Stimulated activated CD8-positive, alpha-beta memory T cell treated with anti-CD3 and anti-CD28 coated beads, Interleukin-7, amount 100 ng/mL, for 1 hour (primary cell): Measurements from ENCODE around the gene ZBTB21.

Experiments used
- DNase-seq, 2 donors: peaks; one replicate each; pipeline ENCODE4 v3.0.0-alpha.2; 2020; ENCODE audit warnings: low read depth in 2 of 2

ZBTB21 gene

DNA sequence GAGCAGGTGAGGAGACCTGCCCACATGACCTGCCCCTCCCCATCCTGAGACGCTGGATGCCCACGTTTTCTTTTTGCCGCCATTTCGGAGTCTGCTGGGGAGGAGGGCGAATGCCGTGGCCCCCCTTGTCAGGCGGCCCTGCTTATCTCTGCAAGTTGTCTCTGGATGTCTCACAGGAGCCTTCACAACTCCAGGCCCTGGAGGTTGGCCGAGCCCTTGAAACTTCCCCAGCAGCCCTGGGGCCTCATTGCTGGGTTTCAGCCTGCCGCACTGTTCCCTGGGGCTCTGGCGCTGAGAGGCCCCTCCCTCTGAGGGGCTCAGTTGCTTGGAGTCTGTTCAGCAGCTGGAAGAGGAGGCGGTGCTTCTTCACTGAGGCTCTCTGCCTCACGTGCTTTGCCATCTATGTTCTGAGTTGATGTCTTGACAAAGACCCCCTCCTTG is 29.8 kb upstream of the ZBTB21 start:
- no peak for DNase-seq

DNA sequence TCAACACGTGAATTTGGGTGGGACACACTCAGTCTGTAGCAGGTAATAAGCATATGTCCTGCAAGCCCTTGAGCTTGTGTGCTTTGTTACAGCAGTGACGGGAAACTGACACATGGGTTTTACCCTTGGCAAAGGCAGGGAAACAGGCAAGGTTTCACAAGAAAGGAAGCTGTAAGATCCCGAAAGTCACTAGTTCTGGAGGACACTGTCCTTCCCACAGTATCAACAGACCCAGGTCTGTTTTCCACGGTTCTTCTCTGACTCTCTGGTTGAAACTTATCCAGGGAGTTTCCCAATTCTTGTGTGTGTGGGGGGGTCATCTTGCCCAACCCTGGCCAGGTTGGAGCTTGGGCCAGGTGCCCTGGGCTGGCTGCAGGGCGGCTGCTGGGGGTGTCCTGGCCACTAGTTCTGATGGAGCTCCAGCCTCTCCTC is 29.3 kb upstream of the ZBTB21 start:
- DNase-seq, result no peak

DNA sequence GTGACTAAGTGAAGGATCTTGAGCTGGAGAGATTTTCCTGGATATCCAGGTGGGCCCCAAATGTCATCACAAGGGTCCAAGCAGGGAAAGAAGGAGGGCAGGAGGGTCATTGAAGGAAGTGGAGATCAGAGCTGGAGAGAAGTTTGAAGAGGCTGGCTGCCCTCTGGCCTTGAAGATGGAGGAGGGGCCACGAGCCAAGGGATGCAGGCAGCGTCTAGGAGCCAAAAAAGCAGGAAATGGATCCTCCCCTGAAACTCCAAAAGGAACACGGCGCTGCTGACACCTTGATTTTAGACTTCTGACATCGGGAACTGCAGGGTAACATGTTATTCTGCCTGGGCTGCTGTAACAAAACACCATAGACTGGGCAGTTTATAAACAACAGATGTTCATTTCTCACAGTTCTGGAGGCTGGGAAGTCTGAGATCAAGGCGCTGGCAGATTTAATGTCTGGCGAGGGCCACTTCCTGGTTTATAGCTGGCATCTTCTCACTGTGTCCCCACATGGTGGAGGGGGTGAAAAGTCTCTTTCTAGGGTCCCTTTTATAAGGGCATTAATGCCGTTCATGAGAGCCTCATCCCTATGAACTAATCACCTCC is 28.8 kb upstream of the ZBTB21 start:
- no peak for DNase-seq

DNA sequence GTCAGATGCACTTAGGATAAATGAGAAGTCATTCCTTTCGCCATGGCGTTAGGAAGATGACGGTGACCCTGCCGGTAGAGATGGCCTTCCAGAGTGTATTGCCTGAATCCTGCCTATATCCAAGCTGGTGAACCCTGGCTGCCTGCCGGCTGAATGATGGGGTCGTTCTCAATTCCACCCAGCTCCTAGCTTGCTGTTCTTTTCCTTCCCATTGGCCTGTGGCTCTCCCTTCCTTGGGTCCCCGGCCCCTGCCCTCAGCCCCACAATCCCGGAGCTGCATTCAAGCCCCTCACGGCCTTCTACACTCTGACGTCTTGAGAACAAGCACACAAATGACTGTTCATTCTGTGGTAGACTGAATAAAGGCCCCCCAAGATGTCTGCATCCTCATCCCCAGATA is 28.2 kb upstream of the ZBTB21 start:
- DNase-seq, result no peak

DNA sequence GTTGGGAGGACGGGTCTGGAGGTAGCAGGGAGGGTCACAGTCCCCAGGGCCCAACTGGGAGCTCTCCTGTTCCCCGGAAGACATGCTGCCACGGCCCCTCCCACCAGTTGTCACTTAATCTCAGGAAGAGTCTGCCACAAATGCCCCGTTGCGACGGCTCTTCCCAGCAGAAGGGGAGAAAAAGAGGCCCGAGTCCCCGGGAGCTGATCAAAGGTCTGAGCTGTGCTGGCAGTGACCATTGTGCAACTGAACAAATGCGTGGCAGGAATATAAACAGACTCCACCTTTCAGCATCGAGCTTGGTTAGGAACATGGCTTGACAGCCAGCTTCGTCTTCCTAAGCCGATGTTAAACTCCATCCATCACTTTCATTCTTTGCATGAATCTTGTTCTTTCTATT is 27.8 kb upstream of the ZBTB21 start:
- DNase-seq, result no peak

DNA sequence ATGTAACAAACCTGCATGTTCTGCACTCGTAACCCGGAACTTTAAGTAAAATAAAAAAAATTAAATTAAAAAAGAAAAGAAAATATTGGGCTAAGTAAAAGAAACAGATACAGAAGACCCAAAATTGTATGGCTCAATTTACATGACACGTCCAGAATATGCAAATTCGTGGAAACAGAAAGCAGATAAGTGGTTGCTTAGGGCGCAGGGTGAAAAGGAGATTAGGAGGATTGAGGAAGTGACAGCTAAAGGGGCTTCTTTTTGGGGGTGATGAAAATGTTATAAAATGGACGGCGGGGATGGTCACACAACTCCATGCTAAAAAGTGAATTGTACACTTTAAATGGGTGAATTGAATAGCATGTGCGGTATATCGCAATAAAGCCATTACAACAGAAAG is 27.4 kb upstream of the ZBTB21 start:
- DNase-seq, result no peak

DNA sequence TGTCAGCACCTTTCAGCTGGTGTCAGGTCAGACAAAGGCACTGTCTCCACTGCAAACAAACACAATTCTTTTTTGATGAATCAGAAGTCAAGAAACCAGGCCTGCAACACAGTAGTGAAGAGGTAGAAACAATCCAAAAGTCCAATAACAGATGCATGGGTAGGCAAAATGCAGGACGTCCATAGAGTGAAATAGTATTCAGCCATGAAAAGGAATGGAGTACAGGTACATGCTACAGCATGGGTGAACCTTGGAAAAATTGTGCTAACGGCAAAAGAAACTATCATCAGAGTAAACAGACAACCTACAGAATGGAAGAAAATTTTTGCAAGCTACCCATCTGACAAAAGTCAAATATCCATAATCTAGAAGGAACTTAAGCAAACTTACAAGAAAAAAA is 26.2 kb upstream of the ZBTB21 start:
- DNase-seq, result no peak

DNA sequence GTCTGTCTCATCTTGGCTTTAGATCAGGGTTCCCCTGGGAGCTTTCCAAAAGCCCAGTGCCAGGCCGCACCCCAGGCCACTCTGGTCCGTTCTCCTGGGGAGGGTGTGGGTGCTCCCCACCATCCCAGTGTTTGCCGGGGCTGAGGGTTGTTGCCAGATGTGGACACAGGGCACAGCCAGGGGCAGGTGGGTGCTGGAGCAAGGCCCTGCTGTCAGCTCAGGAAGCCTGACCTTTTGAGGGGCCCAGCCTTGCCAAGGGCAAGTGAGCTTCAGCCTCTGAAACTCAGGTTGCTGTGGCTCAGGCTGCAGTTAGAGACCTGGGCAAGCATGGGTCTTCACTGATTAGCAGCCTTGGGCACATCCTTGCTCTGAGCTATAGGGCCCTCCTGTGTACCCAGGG is 22.8 kb upstream of the ZBTB21 start:
- no peak for DNase-seq

DNA sequence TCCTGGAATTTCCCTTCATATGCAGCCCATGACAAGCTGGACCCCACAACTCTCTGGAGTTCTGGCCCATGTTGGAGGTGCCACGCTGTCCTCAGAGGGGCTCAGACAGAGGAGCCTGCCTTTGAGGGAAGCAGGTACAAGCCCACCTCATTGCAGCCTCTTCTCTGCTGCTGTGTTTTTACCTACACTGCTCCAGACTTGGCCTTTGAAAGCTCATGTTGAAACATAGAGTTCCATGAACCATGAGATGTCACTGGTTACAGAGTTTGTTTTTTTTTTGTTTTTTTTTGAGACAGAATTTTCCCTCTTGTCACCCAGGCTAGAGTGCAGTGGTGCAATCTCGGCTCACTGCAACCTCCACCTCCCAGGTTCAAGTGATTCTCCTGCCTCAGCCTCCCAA is 22.1 kb upstream of the ZBTB21 start:
- DNase-seq, result no peak

DNA sequence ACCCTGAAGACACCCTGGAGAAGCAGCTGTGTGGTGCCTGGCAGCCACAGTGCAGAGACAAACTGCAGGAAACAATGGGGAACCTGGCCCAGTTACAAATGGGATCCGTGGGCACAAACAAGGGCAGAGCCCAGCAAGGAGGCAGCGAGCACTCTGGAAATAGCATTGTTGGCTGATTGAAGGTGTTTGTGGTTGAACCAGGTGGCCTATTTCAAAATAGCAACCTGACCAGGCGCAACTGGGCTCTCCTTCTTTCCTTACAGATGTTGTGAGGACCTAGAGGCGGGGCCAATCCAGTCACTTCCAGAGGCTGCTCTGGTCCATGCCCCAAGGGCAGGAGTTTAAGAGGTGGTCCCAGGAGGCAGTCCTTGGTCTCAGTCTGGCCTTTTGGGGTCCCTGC is 21.7 kb upstream of the ZBTB21 start:
- DNase-seq, result no peak

DNA sequence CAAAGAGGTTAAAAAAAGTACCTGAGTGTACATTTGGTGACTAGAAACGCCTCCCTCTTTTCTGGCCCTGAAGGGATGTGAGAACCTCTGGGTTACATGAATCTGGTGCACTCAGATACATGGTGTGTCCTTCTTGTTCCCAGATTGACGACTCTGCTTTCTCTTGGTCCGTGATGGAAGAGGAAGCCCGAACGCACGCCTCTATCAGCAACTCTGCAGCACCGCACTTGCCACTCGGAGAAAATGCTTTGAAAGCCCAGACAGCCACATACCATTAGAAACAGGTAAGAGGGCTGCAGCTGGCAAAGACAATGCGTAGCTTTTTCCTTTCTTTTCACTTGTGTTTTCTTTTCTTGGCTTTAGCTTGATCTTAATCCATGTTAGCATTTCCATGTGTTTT is 21.1 kb upstream of the ZBTB21 start:
- no peak for DNase-seq

DNA sequence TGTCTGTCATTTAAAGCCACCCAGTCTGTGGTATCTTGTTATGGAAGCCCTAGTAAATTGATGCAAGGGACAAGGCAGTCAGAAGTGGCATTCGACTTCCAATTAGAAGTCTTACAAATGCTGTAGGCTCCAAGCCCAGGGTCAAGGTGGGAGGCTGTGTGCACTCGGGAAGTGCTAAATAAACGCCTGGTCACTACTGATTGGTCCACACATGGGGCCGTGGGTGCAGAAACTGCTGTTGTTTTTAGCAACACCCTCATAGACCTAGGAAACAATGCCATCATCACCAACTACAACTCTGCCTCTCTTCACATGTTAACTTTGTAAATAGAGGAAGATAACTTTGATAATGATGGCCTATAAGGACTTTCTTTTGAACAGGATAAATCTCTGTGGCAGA is 20.2 kb upstream of the ZBTB21 start:
- DNase-seq, result no peak

DNA sequence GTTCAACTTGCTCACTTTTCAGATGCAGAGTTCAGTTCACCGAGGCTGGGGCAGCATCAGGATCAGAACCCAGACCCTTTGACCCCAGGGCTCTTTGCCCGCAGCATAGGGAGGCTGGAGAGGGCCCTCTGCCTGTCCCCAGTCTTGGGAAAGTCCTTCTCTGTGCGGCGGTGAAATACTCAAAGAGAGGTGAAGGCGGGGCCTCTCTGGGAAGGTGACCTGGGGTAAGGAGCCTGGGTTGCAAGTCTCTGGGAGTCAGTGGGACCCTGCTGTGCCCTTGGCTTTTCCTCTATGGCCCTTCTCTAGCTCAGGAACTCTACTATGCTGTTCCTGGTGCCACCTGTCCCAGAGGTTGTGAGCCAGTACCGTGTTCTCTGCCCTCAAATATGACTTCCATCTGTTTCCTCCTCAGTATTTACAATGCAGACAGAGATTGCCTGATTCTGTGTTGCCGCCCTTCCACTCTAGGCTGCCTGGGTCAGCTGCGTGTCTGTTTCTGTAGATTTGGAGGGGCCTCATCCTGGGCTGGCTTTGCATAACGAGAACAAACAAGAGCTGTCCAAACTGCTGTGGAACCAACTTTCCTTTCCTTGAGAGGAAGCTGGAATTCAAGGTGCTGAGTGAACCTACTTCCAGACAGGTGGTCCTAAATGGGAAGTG is 18.7 kb upstream of the ZBTB21 start:
- no peak for DNase-seq

DNA sequence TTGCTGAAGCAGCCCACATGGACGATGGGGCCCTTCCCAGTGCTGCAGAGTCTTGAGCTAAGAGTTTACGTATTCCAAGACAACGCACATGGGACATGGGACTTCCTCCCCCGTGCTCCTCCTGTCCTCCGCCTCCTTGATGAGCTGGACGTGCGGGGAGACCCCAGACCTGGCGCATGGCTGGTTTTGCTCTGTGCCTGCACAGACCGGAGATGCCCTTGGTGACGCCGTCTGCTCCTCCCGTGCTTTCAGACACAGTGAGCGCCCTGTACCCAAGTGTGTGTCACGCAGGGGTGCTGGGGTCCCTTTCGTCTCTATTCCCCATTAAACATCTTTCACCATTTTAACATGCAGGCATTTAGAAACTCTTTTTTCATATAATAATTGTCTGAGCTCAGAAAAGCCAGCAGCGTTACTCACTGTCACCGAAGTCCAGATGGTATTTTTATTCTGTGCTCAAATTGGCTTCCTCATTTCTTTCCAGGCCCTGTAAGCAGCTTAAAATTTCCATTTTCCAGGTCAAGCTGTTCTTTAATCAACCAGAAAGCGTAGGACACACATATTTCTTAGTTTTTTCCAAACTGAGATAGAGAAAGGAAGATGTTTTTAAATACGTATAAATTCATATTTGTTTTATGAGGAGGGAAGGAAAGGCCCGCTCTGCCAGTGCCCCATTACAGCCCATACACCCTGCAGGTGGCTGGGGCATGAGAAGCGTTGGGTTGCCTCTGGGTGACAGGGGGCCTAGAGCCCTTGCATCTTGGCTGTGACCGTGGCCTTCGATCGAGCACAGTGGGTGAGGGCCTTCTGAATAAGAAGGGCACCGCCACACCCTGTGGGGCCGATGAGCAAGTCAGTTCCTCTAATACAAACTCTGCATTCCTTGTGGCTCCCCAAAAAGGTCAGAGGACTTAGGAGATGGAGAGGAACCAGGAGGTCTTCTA is 17.9 kb upstream of the ZBTB21 start:
- no peak for DNase-seq

DNA sequence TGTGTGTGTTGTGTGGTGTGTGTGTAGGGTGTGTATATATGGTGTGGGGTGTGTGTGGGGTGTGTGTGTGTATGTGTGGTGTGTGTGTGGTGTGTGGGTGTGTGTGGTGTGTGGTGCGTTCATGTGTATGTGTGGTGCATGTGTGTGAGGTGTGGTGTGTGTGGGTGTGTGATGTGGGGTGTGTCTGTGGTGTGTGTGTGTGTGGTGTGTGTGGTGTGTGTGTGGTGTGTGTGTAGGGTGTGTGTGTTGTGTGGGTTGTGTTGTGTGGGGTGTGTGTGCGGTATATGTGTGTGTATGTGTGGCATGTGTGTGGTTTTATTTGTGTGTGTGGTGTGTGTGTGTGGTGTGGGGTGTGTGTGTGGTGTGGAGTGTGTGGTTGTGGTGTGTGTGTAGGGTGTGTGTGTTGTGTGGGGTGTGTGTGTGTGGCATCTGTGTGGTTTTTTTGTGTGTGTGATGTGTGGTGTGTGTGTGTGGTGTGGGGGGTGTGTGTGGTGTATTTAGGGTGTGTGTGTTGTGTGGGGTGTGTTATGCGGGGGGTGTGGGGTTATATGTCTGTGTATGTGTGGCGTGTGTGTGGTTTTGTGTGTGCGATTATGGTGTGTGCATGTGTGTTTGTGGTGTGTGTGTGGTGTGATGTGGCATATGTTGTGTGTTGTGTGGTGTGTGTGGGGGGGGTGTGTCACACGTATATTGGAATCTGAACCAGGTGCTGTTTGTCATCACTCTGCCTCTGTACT is 17.1 kb upstream of the ZBTB21 start:
- DNase-seq, result no peak

DNA sequence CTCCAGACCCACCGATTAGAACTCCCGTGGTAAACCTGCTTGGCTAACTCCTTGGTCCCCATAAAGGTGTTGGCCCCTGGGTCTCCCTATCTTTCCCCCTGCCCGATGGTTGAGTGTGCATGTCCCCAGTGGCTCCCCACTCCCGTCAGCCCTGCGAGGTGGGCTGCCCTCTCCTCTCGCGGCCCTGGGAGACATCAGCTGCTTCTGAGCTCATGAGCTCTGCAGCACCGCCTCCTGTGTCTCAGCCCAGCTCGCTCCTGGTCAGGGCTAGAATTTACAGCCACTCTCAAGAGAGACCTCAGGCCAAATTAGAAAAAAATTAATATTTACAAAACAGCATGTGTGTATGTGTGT is 15.9 kb upstream of the ZBTB21 start:
- no peak for DNase-seq

DNA sequence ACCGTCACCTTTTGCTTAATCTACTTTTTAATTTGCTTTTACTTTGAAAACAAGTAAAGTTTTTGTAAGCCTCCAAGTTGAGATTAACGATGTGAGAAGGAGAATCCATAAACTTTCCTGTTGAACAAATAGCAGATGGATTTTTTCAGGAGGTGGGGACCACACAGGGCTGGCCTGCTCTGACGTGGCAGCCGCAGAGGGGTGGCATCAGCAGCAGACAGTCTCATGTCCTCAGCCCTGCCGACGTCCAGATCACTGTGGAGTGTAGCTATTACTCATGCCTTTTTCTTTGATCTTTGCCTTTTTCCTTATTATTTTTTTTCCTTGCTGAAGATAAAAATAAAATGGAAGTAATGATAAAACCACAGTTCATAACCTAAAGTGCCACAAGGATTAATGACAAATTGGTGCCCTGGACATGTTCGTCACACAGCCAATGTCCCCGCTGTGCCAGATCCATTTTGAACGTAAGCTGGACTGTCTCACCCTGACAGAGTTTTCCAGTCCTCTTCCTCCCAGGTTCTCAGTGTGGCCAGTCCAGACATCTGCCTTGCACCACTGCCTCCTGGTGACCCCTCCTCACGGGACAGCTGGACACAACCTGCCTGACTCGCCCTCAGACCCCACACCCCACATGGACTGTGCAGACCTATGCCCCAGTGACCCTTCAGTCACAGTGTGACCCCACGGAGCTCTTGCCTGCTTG is 15.4 kb upstream of the ZBTB21 start:
- no peak for DNase-seq

DNA sequence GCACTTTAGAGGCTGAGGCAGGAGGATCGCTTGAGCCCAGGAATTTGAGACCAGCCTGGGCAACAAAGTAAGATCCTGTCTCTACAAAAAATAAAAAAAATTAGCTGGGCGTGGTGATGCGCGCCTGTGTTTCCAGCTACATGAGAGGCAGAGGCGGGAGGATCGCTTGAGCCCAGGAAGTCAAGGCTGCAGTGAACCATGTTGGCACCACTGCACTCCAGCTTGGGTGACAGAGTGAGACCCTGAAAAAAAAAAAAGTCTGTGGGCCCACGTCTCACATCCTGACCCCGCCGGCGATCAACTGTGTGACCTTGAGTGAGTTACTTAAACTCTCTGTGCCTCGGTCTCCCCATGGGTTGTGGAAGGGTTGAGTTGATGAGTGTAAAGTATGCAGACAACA is 12.7 kb upstream of the ZBTB21 start:
- DNase-seq, result no peak

DNA sequence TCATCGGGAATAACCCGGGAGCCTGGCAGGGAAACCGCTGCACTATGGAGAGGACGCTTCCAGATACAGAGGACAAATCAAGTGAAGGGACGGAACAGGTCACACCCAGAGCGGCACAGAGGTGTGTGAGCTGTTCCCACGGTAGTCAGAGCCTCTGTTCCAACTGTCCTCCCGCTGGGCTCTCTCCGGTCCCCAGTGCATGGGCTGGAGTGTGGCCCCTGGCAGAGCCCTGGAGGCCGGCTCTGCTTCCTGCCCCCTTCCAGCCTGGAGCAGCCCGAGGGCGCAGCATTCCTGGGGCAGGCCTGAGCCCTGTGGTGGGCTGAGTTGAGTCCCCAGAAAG is 11.9 kb upstream of the ZBTB21 start:
- DNase-seq, result no peak

DNA sequence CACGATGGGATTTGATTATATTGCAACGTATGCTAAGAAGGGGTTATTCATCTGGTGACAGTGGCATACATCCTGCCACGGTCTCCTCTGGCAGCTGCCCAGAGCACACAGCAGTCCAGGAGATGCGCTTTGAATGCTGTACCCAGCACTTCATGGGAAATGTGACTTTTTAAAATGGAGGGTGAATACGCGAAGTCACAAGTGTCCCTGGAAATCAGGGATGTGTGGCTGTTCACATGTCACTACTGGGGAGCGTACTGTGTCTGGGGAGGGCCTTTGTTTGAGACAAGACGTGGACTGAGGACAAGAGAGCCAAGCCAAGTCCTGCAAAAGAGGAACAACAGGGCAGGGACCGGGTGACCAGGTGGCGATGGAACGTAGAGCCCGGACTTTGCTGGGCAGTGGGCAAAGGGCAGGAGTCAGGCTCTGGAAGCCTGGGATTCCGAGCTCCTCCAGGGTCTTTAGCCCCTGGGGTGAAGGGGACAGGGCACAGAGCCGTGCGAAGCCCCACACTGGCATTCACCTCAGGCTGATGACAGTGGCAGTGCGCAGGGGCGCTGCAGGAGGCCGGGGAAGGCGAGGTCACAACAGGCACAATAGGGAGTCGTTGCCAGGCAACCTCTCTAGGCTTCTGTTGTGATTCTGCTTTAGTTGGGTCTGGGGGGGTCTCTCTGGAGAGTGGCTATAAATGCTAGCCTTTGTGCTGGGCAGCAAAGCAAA is 11.4 kb upstream of the ZBTB21 start:
- no peak for DNase-seq

DNA sequence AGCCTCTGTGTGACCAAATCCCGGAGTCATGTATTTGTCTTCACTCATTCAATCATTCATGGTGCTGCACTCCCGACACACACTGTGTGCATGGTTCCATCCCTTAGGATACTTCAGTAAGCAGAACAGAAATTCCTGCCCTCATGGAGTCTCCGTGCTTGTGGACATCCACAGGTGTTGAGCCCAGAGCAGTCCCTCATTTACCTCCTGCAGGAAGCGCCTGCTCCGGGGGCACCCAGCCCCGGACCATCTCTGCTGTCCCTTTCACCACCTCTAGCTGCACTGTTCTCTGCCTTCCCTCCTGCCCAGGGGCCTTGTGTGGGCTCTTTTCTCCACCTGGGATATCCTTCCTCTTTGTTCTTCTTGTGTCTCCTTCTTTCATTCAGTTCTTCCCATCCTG is 9.5 kb upstream of the ZBTB21 start:
- DNase-seq, result no peak
